Nephron (organoid): ENCODE results near the gene SCAPER.
A peak's percentile ranks its signal among the peaks of the same experiment; 100 is the strongest.

Experiments
- H3K27ac Mint-ChIP-seq, 3 experiments: 2 replicates each; pipeline ENCODE4 v1.8.0; 2020; ENCODE audit warnings: mixed read lengths in 3 of 3, mild to moderate bottlenecking in 2 of 3, moderate library complexity in 1 of 3
- H3K27me3 Mint-ChIP-seq: 2 replicates; pipeline ENCODE4 v1.8.0; 2021; ENCODE audit warnings: low read depth, mild to moderate bottlenecking, moderate library complexity, mixed read lengths
- H3K36me3 Mint-ChIP-seq: 2 replicates; pipeline ENCODE4 v1.8.0; 2020; ENCODE audit warnings: low read depth, mixed read lengths
- H3K4me1 Mint-ChIP-seq: 2 replicates; pipeline ENCODE4 v1.8.0; 2020; ENCODE audit warnings: mixed read lengths
- H3K4me3 Mint-ChIP-seq, 3 experiments: 2 replicates each; pipeline ENCODE4 v1.8.0; 2020; ENCODE audit warnings: mild to moderate bottlenecking in 3 of 3, mixed read lengths in 3 of 3, moderate library complexity in 2 of 3
- H3K9me3 Mint-ChIP-seq: 2 replicates; pipeline ENCODE4 v1.8.0; 2020; ENCODE audit warnings: mixed read lengths
- TF ChIP-seq, protein P1 (sequence below), 3 experiments: fragments of 200-600 bp; sonication (generic); IDR thresholded peaks; one replicate each; pipeline ENCODE4 v1.5.0; 2021; ENCODE audit warnings: antibody characterized with exemption in 3 of 3; ENCODE audit not compliant: unreplicated experiment in 3 of 3

Gene SCAPER

DNA sequence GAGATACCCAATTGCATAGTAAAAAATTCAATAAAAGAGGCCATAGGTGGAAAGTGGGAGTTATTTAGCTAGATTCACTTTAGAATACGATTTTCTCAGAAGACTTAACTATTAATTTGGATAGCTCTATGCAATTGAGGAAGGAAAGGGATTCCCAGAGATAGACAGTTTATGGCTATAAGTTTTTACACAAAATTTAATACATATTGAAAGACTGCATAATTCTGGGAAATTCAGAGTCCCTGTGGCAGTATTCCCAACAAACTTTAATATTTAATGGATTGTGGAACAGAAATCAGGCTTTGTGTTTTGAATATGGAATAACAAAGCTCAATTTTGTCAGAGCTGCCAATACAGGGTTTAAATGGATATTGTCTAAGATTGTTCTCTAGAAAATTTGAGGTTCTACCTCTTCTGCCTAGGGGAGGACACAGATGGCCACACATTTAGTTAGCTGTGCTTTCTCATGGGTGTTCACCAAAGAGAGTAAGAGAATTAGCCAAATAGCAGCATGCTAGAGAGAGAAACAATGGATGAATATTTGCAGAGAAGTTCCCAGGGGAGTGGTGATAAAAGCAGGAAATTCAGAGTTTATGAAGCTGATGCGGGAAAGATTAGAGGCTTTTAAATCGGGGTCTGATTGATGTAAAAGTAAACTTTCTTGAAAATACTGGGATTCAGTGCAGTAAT, 560.1 kb downstream of the SCAPER start:
- Mint-ChIP-seq H3K4me3 (peak overlapping the region; percentile 35 to 76 (median 66)), H3K27me3 (peaks cover 94% of the 10 kb centered on the region), H3K9me3 (peaks cover 2% of the 10 kb centered on the region), H3K27ac (no peak overlapping the region), H3K36me3 (peaks cover 10% of the 10 kb centered on the region), H3K4me1 (peaks cover 28% of the 10 kb centered on the region)
- TF ChIP-seq, protein P1, sequence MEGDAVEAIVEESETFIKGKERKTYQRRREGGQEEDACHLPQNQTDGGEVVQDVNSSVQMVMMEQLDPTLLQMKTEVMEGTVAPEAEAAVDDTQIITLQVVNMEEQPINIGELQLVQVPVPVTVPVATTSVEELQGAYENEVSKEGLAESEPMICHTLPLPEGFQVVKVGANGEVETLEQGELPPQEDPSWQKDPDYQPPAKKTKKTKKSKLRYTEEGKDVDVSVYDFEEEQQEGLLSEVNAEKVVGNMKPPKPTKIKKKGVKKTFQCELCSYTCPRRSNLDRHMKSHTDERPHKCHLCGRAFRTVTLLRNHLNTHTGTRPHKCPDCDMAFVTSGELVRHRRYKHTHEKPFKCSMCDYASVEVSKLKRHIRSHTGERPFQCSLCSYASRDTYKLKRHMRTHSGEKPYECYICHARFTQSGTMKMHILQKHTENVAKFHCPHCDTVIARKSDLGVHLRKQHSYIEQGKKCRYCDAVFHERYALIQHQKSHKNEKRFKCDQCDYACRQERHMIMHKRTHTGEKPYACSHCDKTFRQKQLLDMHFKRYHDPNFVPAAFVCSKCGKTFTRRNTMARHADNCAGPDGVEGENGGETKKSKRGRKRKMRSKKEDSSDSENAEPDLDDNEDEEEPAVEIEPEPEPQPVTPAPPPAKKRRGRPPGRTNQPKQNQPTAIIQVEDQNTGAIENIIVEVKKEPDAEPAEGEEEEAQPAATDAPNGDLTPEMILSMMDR (IDR thresholded peaks at IDR 0.05; ENCODE audit: unreplicated experiment in 3 of 3): no peak

DNA sequence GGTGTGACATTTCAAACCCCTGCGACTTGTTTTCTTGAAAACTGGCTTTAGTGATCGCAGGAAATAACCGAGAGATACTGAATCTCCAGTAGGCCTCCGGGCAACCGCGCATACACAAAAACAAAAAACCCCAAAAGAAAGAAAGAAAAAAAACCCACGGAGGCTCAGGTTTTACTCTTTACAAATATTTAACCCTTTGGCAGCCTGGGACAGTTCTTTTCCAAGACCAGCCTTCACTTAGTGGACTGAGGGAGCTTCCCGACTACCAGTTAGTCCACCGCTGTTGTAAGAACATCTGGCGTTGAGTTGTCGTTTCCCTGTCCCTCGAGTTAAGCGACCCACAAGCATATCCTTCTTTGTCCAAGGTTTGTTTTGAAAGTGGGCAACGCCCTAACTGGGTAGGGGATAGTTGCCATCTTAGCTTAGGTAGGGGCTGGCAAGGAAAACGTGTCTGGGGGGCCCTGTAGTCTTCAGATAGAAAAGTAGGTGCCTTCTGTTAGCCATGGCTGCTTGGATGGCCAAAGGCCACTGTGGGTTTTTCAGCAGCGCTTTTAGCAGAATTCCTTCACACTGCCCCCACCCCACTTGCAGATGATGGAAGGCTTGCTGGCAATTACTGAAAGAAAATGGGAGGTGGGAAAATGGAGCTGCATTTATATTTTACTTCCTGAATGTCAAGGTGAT, 561.7 kb downstream of the SCAPER start:
- H3K27ac Mint-ChIP-seq: no peak overlapping the region
- H3K27me3 Mint-ChIP-seq: peaks cover 94% of the 10 kb centered on the region
- peak overlapping the region in 2 of 3 experiments; percentile 14 to 23 for H3K4me3 Mint-ChIP-seq
- peaks cover 2% of the 10 kb centered on the region for H3K9me3 Mint-ChIP-seq
- TF ChIP-seq, protein P1 (IDR thresholded peaks at IDR 0.05; ENCODE audit: unreplicated experiment in 3 of 3): no peak
- H3K4me1 Mint-ChIP-seq: peaks cover 36% of the 10 kb centered on the region
- H3K36me3 Mint-ChIP-seq: peaks cover 3% of the 10 kb centered on the region

DNA sequence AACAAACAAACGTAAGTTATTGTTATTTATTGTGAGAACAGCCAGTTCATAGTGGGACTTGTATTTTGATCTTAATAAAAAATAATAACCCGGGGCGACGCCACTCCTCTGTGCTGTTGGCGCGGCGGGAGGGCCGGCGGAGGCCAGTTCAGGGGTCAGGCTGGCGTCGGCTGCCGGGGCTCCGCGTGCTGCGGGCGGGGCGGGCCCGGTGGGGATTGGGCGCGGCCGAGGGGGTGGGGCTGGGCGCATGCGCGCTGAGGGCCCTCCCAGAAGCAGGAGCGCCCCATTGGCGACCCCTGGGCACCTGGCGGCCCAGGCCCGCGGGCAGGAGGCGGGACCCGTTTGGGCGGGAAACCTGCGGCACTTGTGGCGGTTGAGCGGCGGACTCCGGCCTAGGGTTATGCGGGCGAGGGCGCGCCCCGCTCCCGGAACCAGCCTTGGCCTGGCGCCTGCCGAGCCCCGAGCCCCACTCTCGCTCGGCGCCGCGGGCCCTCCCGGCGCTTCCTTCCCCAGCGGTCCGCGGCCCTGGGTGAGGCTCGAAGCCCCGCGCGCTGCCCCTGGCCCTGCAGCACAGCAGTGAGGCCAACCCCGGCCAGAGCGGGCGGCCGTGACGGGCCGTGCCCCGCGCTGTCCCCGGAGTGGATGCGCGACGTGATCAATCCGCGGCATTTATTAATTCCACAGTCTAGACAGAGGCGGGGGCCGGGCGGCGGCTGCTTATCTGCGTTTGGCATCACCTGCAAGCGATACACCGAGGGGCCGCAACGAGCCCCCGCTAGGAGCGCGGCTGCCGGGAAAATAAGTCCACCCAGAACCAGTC, 562.5 kb downstream of the SCAPER start:
- H3K9me3 Mint-ChIP-seq: peaks cover 2% of the 10 kb centered on the region

DNA sequence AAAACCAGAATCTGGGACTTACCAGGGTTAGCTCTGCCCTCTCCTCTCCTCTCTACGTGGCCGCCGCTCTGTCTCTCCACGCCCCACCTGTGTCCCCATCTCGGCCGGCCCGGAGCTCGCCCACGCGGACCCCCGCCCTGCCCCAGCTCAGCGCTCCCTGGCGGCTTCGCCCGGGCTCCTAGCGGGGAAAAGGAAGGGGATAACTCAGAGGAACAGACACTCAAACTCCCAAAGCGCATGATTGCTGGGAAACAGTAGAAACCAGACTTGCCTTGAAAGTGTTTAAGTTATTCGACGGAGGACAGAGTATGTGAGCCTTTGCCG, 563.1 kb downstream of the SCAPER start:
- H3K27me3 Mint-ChIP-seq: peaks cover 92% of the 10 kb centered on the region
- TF ChIP-seq, protein P1 (IDR thresholded peaks at IDR 0.05; ENCODE audit: unreplicated experiment in 3 of 3): no peak
- H3K27ac Mint-ChIP-seq: no peak overlapping the region
- H3K36me3 Mint-ChIP-seq: no peaks in the 10 kb centered on the region
- H3K4me3 Mint-ChIP-seq: peak overlapping the region; percentile 54 to 73 (median 57)
- H3K4me1 Mint-ChIP-seq: peaks cover 39% of the 10 kb centered on the region
- H3K9me3 Mint-ChIP-seq: peaks cover 2% of the 10 kb centered on the region

More for the DNA sequence above, 562.5 kb downstream of the SCAPER start:
- H3K4me3 Mint-ChIP-seq: peak overlapping the region in 2 of 3 experiments; percentile 57 to 73
- H3K27me3 Mint-ChIP-seq: peaks cover 90% of the 10 kb centered on the region
- H3K4me1 Mint-ChIP-seq: peaks cover 35% of the 10 kb centered on the region
- H3K27ac Mint-ChIP-seq: no peak overlapping the region
- TF ChIP-seq, protein P1 (IDR thresholded peaks at IDR 0.05; ENCODE audit: unreplicated experiment in 3 of 3): no peak
- no peaks in the 10 kb centered on the region for H3K36me3 Mint-ChIP-seq

DNA sequence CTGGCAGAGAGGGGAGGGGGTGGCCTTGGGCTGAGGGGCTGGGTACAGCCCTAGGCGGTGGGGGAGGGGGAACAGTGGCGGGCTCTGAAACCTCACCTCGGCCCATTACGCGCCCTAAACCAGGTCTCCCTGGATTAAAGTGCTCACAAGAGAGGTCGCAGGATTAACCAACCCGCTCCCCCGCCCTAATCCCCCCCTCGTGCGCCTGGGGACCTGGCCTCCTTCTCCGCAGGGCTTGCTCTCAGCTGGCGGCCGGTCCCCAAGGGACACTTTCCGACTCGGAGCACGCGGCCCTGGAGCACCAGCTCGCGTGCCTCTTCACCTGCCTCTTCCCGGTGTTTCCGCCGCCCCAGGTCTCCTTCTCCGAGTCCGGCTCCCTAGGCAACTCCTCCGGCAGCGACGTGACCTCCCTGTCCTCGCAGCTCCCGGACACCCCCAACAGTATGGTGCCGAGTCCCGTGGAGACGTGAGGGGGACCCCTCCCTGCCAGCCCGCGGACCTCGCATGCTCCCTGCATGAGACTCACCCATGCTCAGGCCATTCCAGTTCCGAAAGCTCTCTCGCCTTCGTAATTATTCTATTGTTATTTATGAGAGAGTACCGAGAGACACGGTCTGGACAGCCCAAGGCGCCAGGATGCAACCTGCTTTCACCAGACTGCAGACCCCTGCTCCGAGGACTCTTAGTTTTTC, 563.6 kb downstream of the SCAPER start:
- Mint-ChIP-seq H3K9me3 (peaks cover 2% of the 10 kb centered on the region), H3K27ac (no peak overlapping the region), H3K4me3 (peak overlapping the region; percentile 54 to 80 (median 57)), H3K4me1 (peaks cover 44% of the 10 kb centered on the region), H3K27me3 (peaks cover 92% of the 10 kb centered on the region), H3K36me3 (no peaks in the 10 kb centered on the region)
- TF ChIP-seq, protein P1 (IDR thresholded peaks at IDR 0.05; ENCODE audit: unreplicated experiment in 3 of 3): no peak
